CD4-positive, alpha-beta T cell treated with Interleukin-2 at 100 ng/mL for 4 hours (primary cell): ENCODE data around the gene NAV2.
"Not testable (repeated sequence)": the region's sequence is repeated elsewhere in the genome, so short reads cannot be mapped to it uniquely, and the experiment has no call there.

ENCODE experiments used
- DNase-seq: peaks from one replicate; pipeline ENCODE4 v3.0.0-alpha.2; 2020; ENCODE audit warnings: low spot score

The NAV2 gene

DNA sequence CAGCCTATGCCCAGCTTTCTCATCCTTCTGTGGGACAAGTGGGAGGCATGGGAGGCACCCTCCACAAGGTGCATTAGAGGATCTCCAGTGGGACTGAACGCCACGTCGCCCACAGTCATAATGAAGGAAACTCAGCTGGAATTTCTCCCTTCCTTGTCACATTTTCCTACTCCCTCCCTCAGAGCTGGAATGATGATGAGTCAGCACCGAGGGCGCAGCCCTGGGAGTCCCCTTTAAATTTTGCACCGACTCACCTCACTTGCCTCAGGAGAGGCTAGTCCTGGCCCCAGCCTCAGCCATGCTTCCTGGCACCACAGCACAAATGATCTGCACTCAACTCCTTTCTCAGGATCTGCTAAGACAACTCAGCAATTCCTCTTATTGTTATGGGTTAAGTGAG lies 413.3 kb downstream of the NAV2 start:
- DNase-seq: no peak

DNA sequence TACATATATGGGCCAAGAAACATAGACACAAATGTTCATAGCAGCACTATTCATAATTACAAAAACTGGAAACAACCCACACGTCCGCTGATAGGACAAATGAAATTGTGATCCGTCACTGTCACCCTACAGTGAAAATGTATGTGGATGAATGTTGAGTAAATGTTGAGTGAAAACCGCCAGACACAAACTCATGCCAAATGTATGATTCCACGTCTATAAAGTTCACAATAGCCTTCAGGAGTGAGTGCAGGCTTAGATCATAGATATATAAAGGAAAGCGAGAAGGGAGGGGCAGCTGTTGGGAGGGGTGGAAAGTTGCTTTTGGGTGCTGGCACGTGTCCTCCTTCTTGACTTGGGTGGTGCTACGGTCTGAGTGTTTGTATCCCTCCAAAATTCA lies 414.1 kb downstream of the NAV2 start:
- no peak for DNase-seq

DNA sequence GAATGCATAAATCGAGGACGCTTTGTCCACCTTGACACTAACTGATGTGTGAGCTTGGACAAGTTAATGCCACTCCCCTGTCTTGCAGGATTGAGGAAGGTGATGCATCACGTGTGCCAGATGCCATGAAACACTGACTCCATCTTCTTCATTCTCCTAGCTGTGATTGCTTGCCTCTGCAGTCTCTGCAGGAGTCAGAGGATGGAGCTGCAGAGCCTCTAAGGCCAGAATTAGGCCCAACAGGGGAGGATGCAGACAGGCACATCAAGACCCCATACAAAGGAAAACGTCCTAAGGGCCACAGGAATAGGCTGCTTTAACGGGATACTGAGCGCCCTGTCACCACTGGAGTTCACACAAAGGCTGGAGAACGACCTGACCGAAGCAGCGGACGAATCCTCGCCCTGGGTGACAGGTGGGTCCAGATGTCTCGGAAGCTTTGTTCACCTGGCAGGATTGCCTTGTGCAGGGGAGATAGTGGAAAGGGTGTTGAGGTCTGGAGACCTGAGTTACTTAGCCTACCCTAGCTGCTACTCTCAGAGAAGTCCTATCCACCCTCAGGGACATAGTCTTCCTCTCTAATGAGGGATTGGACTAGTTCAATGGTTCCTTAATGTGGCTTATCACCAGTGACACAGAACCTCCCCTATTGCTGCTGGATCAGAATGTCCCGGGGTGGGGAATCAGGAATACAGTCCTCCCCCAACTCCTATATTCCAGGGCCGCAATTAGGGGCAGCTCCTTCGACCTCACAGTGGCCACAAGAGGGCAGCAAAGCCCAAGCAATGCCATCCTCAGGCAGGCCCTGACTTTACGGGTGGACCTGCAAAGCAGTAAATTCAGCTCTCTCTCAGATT lies 415.3 kb downstream of the NAV2 start:
- DNase-seq: peak; percentile 73

DNA sequence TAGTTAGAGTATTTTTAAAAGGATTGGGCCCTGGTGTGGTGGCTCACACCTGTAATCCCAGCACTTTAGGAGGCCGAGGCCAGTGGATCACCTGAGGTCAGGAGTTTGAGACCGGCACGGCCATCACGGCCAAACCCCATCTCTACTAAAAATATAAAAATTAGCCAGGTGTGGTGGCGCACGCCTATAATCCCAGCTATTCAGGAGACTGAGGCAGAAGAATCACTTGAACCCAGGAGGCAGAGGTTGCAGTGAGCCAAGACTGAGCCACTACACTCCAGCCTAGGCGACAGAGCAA lies 415.8 kb downstream of the NAV2 start:
- not testable (repeated sequence) for DNase-seq

DNA sequence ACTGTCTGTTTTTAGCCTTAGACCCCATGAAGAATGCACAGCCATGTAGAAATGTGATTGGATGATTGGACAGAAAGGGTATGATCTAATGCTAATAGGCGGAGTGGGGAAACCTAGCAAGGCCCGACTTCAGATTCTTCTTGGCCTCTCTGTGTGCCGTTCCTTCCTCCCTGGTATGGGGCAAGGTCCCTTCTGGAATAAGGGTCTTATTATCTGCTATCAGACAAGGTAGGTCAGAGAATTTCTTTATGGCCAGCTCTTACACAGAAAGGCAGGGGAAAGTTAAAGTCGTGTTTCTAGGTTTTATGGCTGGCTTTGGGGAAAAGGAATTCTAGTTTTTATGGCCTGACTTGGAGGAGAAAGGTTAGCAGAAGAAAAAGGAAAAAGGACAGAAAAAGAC lies 417.0 kb downstream of the NAV2 start:
- no peak for DNase-seq

DNA sequence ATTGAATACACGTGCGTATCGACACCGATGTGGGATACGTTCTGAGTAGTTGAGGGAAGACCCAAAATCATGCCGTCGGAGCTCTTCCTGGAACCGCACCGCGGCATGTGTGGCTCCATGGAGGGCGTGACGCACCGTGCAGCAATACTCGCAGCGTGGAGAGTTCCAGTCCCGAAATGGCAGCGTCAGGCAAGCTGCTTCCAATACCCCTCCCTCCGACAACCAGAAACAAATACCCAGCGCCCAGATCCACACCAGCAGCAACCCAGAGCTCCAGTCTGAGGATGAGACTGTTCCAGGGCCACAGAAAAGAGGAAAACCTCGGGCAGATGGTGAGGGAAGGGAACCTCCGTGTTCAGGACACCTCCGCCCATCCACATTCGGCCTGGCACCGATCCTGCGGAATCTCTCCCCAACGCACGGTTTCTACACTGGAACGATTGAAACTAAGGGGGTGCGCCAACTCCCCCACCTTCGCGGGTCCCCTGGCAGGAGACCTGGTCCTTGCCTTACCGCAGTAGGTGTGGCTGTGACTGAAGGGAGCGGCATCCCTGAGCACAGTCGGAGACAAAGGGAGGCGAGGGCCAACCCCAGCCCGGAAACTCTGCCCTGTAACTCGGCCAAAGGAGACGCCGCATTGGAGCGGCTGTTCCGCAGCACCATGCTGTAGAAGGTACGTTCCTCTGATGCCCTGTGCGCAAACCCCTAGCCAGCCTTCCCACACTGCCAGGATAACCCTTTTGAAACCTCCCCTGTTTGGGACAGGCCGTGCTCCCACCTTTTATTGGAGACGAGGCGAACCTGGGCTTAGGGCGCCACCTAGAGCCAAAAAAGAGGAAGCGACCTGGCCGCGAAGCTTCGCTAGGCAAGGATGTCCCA lies 419.4 kb downstream of the NAV2 start:
- peak; percentile 40 for DNase-seq

DNA sequence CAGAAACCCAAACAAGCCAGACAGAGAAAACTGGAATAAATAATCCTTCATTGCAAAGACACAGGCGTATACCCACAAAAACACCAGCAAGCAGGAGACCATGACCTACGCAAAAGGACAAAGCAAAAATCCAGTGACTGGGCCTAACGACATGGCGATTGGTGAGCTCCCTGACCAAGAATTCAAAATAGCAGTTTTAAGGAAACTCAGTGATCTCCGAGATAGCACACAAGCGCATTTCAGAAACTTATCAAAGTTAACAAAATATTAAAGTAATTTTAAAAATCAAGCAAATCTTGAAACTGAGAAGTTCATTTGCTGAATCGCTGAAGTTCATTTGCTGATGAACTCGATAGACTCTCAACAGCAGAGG lies 420.0 kb downstream of the NAV2 start:
- no peak for DNase-seq

DNA sequence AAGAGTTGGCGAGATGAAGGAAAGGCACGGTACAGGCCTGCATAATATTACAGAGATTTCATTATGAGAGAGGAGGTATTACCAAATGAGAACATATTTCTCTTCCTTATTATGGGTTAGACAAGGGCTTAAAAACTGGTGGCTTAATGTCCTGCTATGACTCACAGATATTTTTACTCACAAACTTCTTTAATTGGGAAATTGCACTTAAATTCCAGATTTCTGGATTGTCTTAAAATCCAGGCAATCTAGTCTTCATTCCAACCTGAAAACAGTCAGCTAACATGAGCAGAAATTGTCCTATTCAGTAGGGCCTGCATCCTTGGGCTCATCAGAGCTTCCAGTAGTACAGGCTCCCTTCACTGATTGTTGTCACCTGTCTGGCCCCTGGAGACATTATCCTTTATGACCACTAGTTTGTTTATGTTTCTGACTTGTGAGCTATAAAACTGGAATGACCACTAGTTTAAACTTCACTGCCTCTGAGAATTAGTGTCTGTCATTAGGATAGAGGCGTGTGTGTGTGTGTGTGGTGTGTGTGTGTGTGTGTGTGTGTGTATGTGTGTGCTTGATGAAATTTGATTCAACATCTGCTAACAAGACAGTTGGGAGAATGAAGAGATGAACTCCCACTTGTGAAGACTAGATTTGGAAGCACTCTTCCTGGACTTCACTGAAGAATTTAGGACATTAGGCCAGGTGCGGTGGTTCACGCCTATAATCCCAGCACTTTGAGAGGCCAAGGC lies 422.5 kb downstream of the NAV2 start:
- no peak for DNase-seq

DNA sequence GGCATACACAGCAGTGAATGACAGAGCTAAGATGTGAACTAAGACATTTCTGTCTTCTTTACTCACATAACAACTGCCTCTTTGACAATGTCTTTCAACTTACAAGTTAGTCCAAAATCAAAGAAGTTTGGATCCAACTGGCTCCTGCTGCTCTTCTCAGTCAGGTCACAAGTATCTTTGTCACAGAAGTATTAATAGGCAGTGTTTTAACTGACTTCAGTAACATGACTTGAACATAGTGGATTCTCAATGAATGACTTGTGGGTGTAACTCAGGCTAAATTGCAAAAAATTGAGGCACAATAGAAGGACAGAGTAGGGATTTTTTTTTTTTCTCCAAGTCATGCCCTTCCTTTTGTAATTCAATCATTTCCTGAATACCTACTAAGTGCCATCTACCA lies 425.0 kb downstream of the NAV2 start:
- no peak for DNase-seq

DNA sequence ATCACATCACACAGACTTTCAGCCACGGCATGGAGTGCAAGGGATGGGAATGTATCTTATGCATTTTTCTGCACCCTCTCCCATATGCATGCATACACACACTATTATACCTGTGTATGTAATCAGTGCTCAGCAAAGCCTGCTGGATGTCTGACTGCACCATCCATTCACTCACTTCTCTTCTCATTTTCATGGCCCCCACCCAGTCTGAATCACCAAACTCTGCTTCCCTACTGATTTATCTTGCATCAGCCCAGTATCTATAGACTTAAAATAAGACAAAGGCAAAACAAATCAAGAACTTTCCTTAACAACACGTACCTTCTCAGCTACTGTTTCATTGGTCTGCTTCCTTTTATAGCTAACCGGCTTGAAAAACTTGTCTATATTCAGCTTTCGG lies 426.1 kb downstream of the NAV2 start:
- DNase-seq: no peak

DNA sequence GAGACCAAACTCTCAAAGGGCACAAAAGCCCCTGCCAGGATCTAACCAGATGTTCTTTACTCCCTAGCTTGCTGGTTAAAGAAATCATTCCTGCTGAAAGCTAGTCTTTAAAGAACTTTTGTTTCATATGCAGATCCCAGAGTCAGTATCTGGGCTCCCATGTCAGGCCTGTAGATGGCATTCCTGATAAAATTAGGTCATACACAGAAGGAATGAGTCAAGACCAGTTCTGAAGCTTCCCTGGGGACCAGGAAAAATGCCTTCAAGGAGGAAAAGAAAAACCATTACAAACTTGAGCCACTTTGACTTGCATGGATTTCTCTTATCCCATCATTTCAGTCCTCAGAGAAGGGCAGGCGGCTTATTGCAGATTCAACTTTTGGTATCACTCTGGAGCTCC lies 441.7 kb downstream of the NAV2 start:
- DNase-seq: no peak

DNA sequence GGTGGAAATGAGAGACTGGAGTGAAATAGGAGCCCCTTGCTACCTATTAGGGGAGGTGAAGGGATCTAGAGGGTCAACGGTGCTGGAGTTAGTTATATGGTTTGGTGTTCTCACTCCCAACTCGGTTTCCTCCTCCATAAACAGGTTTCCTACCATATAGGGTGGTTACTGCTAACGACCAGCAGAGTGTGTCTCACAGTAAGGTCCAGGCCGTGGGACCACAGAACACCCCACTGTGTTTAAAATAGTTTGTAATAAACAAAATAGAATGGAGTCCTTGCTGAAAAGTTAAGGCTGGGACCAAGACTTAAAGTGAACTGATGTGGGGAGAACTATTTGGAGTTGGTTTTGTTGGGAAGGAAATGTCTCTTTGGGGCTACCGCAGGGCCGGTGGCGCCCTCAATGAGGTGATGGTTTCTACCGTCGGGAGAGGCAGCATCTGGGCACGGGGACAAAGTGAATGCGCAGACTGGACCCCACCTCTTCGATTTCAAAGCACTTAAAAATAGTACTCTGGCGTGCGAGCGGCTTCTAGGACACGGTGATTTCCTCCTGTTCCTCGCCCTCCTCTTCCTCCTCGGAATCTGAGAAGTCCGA lies 443.1 kb downstream of the NAV2 start:
- no peak for DNase-seq

DNA sequence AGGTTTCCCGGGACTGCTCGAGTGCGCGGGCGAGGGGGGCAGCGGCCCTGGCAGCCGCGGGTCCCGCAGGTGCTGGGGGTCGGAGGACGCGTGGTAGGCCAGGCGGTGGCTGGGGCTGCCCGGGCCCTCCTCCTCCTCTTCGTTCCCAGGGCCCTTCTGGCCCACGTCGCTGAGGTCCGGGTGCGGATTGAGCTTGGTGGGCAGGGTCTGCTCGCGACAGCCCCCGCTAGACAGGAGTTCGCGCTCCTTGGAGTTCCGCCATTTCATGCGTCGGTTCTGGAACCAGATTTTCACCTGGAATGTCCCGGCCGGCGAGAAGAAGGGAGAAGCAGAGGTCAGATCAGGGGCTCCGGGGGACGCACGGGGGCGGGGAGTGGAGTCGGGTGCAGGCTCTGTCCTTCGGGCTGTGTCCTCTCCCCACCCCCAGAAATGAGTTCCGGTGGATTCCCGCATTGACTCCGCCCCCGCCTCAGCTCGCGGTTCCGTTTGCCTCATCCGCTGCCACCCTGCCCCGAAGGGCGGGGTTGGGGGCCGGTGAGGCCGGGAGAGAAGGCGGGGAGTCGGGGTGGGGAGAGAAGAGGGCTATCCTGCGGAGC lies 443.7 kb downstream of the NAV2 start:
- DNase-seq: peak; percentile 45

DNA sequence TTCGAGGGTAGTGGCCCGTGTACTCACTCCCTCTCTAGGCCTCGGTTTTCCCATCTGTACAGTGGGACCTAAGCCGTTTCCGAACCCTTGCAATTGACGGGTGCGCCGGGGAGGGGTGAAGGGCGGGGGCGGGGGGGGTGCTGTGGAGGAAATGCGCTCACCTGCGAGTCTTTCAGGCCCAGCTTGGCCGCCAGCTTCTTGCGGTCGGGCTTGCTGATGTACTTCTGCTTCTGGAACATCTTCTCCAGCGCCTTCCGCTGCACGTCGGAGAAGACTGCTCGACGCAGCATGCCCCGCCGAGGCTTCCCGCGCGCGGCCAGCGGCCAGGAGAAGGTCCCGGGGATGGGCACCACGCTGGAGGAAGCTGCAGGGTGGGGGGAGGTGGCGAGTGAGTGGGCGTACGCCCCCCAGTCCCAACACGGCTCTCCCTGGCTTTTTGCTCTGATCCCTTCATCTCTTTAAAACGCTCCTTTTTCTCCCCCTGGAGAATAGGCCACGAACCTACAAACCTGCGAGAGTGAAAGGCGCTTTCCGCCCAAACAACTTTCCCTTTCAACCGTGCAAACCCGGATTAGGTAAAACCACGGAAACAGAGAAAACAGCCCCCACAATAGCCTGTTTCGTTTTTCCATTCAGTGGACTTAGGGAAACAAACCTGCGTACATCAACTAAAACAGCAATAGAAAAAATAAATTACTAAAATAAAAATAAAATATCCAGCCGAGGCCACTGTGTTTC lies 444.4 kb downstream of the NAV2 start:
- DNase-seq: peak; percentile 26

DNA sequence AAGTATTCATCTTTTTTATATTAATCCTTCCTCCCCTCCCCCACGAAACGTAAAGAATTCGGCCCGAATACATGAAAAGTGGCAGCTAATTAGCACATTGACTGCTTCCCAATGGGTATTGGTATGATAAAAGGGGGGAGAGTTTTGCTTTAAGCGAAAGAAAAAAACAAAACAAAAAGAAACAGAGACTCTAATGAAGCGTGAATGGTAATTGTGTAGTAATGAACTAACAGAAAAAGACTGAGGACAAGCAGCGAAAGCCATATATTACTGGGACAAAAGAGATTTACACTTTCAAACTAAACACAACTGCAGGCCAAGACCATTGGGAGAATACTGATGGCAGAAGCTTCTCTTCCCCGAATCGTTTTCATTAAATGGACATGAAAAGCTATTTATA lies 445.1 kb downstream of the NAV2 start:
- no peak for DNase-seq

DNA sequence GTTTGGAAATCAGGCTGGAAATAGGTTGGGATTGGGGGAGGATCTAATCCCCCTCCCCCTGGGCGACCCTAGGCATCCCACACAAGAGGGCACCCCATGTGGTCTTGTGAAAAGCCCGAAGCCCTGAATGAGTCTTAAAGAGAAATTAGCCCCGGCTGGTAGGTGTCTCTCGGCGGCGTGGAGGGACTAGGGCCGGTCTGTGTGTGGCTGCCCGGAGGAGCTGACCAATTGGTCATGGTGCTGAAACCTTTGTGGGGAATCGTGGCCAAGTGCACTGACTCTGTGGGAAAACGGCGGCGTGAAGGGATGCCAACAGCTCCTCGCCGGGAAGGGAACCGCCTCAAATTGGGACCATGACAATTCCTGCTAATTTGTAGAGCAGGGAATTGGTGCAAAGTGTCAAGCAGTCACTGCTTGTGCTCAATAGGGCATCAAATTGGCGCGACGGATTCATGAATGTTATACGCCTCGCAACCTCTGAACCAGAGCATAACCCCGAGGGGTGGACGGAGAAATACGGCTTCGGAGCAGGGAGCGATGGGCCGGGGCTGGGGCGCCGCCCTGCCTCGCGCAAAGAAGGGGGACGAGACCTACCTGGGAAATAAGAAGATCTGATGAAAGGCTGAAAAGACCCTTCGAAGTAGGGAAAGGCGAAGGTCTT lies 446.1 kb downstream of the NAV2 start:
- DNase-seq: no peak

DNA sequence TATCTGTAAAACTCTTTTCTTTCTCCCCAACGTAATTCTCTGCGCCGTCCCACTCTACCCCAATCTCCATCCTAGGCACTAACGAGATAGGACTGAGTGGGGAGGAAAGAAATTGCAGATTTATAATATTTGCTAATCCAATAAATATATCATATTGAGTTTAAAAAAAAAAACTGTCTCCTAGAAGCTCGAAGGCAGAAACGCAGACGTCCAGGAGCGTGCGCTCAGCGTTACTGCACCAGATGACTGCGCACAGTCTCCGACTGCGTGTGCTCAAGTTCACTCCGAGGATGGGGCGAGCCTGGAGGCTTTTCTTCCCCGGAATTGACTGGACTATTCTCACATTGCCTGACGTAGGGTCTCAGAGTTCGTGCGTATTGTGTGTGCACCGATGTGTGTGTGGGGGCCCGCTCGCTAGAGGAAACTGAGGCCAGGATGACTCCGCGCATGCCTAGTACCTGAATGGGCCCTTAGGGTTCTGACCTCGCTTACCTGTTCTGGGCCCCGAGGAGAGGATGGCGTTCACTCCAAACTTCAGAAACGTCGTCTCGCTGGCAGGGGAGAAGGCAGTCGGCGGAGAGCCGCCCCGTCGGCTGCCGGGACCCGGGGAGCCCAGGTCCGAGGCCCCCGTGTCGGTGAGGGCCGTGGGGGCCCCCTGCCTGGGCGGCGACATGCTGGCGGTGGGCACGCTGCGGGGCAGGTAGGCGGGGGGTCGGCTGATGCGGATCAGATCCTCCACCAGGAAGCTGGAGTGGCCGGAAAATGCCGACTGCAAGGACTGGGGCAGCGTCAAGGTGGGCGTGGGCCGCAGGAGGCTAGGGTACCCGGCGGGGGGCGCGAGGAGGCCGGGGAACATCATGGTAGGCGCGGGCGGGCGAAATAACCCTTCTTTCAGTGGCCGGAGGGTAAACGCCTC lies 447.1 kb downstream of the NAV2 start:
- DNase-seq: no peak

DNA sequence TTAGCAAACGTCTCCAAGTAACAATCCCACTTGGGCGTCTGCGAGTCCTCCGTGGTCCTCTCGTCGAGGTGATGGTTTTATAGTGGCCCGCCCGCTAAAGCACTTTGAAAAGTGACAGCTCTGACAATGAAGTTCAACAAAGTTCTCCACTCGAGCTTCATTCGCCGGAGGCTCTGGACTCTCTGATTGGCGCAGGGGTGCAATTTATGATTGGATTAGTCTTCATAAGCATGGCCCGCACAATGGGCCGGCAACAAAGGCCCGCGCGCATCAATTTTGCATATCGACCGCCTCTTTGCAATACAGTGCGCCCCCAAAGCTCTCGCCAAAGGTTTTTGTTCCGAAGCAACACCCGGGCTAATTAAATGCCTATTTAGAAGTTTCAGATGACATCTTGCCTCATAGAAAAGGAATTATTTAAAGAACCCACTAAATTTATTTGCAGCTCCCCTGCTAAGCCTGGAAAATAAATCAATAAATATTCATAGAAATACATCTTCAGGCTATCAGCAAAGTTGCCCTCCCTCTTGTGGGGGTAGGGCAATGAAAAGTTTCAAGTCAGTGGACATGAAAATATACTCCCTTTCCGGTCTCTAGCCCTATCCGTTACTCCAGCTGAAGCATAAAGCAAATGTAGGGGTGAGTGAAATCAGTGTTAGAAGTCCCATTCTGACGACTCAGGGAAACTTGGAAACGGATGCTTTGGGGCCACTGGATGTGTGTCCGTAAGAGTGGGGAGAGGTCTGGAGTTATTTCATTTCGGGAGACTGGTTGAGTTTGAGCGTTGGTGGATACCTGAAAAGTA lies 448.0 kb downstream of the NAV2 start, which contains the start of gene DBX1:
DBX1 (minus strand) TSS at position 51 of the 805 bp plus-strand sequence. CDS start 151 bp downstream, outside the sequence.
- no peak for DNase-seq
